RWPE2 (cell line): Measurements from ENCODE around the gene CYBB.

Experiments
- ATAC-seq: fragments of 200-7000 bp; cut with Tn5 transposase; 3 replicates; pipeline ENCODE4 v1.9.1; 2021; ENCODE audit warnings: low read depth
- DNase-seq: peaks from one replicate; pipeline ENCODE4 v3.0.0-alpha.2; 2020; ENCODE audit warnings: low spot score
- H3K27ac ChIP-seq: fragments of 450-650 bp; 2 replicates; pipeline ENCODE4 v1.5.1; 2017; ENCODE audit warnings: mild to moderate bottlenecking; ENCODE audit not compliant: poor library complexity, severe bottlenecking
- H3K27me3 ChIP-seq: fragments of 250-450 bp; sonication (Bioruptor Pico); 2 replicates; pipeline ENCODE4 v1.5.1; 2021; ENCODE audit warnings: mild to moderate bottlenecking, moderate library complexity; ENCODE audit not compliant: insufficient read depth, poor library complexity, severe bottlenecking
- H3K36me3 ChIP-seq: fragments of 250-450 bp; sonication (Bioruptor Pico); 2 replicates; pipeline ENCODE4 v1.5.1; 2020; ENCODE audit warnings: low read depth, mild to moderate bottlenecking, moderate library complexity
- H3K4me1 ChIP-seq: fragments of 250-450 bp; sonication (Bioruptor Pico); 2 replicates; pipeline ENCODE4 v1.5.1; 2021; ENCODE audit warnings: mild to moderate bottlenecking, moderate library complexity; ENCODE audit not compliant: insufficient read depth, poor library complexity, severe bottlenecking
- H3K4me3 ChIP-seq: fragments of 250-450 bp; sonication (Bioruptor Pico); 2 replicates; pipeline ENCODE4 v1.5.1; 2021; ENCODE audit warnings: mild to moderate bottlenecking, moderate library complexity; ENCODE audit not compliant: severe bottlenecking
- H3K9me3 ChIP-seq: fragments of 250-450 bp; sonication (Bioruptor Pico); 2 replicates; pipeline ENCODE4 v1.5.1; 2021; ENCODE audit warnings: mild to moderate bottlenecking, moderate library complexity; ENCODE audit not compliant: severe bottlenecking
- CTCF ChIP-seq: fragments of 450-650 bp; IDR thresholded peaks from one replicate; pipeline ENCODE4 v1.5.1; 2017; ENCODE audit warnings: mild to moderate bottlenecking, moderate library complexity; ENCODE audit not compliant: poor library complexity, severe bottlenecking

The CYBB gene

GRCh38 chrX:37752281-37752680 is 27.6 kb upstream of the CYBB start:
- Histone ChIP-seq H3K27me3 (no peaks in the 10 kb centered on the region), H3K36me3 (no peaks in the 10 kb centered on the region), H3K9me3 (no peaks in the 10 kb centered on the region), H3K27ac (no peak overlapping the region), H3K4me1 (no peaks in the 10 kb centered on the region), H3K4me3 (no peak overlapping the region)
- DNase-seq (no peak), ATAC-seq (no peak)
- no peak for TF ChIP-seq CTCF

GRCh38 chrX:37752936-37753335 is 26.9 kb upstream of the CYBB start:
- no peak for TF ChIP-seq CTCF
- H3K4me1 ChIP-seq: no peaks in the 10 kb centered on the region
- no peaks in the 10 kb centered on the region for H3K36me3 ChIP-seq
- DNase-seq: no peak
- H3K9me3 ChIP-seq: no peaks in the 10 kb centered on the region
- no peaks in the 10 kb centered on the region for H3K27me3 ChIP-seq
- ATAC-seq: no peak
- no peak overlapping the region for H3K4me3 ChIP-seq
- H3K27ac ChIP-seq: no peak overlapping the region

- H3K4me1 ChIP-seq: no peaks in the 10 kb centered on the region
- no peaks in the 10 kb centered on the region for H3K9me3 ChIP-seq
- H3K4me3 ChIP-seq: no peak overlapping the region
- DNase-seq (no peak), ATAC-seq (no peak)
- H3K27me3 ChIP-seq: no peaks in the 10 kb centered on the region
- TF ChIP-seq CTCF: no peak
- H3K36me3 ChIP-seq: no peaks in the 10 kb centered on the region
- H3K27ac ChIP-seq: no peak overlapping the region
Measured at GRCh38 chrX:37753384-37753783, 26.5 kb upstream of the CYBB start.

- TF ChIP-seq CTCF: no peak
- H3K4me1 ChIP-seq: no peaks in the 10 kb centered on the region
- DNase-seq: no peak
- ATAC-seq: no peak
- no peak overlapping the region for H3K27ac ChIP-seq
- H3K27me3 ChIP-seq: no peaks in the 10 kb centered on the region
- no peak overlapping the region for H3K4me3 ChIP-seq
- H3K9me3 ChIP-seq: no peaks in the 10 kb centered on the region
- H3K36me3 ChIP-seq: no peaks in the 10 kb centered on the region
Measured at GRCh38 chrX:37754516-37754915, 25.3 kb upstream of the CYBB start.

- Histone ChIP-seq H3K4me1 (no peaks in the 10 kb centered on the region), H3K27me3 (no peaks in the 10 kb centered on the region), H3K9me3 (no peaks in the 10 kb centered on the region), H3K27ac (no peak overlapping the region), H3K36me3 (no peaks in the 10 kb centered on the region), H3K4me3 (no peak overlapping the region)
- no peak for TF ChIP-seq CTCF
- ATAC-seq: no peak
- no peak for DNase-seq
Measured at GRCh38 chrX:37755025-37755424, 24.8 kb upstream of the CYBB start.
